SKM-1 treated with dmso at 0.1 percent for 144 hours (cell line): ENCODE results near the gene CD36.
"Not testable (repeated sequence)": the region's sequence is repeated elsewhere in the genome, so short reads cannot be mapped to it uniquely, and the experiment has no call there.

Experiments
- DNase-seq: peaks from one replicate; lab custom pipeline; 2025; ENCODE audit not compliant: unreplicated experiment; lab: John Stamatoyannopoulos, UW

Gene CD36

DNA sequence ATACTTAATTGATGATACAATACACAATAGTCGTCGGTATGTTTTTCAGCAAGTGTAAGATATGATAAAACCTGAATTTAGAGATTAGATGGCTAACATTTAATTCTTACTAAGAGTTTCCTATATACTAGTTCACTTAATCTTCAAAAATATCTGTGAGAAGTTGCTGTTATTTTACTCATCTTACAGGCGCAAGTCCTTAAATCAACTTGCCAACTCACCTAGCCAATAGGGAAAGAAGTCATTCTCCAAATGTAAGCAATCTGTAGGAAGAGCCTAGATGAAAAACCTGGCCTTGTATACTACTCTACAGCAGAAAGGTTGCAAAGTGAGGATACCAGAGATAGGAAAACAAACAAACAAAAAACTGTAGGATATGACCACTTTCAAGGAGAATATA, 10.6 kb downstream of the CD36 start:
- no peak for DNase-seq

DNA sequence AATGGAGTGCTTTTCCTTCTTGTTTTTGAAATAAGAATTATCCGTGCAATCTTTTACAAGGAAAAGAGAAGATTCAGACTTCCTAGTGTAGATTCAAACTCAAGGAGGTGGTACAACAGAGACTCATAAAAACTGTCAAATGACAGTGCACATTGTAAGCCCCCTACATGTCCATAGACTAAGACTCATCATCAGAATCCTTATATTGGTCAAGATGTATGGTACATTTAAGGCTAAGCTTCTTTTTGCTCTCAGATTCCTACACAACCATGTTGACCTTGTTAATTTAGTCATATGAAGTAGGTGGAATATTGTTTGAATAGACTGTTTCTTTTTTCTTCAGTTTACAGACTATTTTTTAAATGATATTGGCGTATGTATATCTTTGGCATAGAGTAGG, 11.6 kb downstream of the CD36 start:
- no peak for DNase-seq

GRCh38 chr7:80651471-80651870, 13.0 kb downstream of the CD36 start:
- no peak for DNase-seq

DNA sequence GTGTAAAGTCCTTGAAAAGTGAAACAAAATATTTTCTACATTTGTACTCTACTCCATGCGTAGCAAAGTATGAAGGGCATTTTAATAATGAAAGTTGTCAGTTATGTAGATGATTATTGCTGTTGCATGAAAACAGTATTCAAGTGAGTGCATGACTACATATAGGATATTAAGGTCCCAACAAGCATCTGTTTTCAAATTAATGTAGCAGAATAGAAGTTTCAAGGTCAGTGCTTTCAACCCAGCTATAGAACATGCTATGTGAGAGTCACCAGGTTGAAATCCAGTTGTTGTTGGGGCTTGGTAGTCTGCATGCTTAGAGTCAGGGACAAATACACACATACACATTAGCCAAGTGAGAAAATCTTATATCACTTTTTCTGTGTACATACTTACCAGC, 14.8 kb downstream of the CD36 start:
- no peak for DNase-seq

- no peak for DNase-seq
Measured at GRCh38 chr7:80654887-80655340, 16.5 kb downstream of the CD36 start.

- DNase-seq = no peak
Measured at GRCh38 chr7:80656029-80656428, 17.6 kb downstream of the CD36 start.

GRCh38 chr7:80659120-80660055, 20.9 kb downstream of the CD36 start:
- peak; percentile 40 for DNase-seq

GRCh38 chr7:80660939-80661338, 22.5 kb downstream of the CD36 start:
- DNase-seq = no peak

DNA sequence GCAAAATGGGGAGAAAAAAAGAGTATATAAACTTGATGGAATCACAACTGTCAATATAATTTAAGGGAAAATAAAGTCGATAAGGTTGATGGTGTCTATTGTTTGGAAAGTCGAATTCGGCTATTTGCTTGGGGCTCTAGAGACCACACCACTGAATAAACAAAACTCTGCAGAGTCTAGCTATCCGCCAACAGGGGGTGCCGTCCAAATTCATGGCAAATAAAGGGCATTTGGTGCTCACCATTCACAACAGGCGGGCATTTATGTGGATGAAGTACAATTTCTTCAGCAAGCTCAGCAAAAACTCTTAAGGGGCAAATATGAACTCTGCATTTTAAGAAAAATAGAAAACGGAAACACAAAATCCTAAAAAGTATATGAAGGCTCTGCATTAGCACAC, 23.3 kb downstream of the CD36 start:
- DNase-seq = no peak

- DNase-seq = no peak
Measured at GRCh38 chr7:80662252-80662651, 23.8 kb downstream of the CD36 start.

DNA sequence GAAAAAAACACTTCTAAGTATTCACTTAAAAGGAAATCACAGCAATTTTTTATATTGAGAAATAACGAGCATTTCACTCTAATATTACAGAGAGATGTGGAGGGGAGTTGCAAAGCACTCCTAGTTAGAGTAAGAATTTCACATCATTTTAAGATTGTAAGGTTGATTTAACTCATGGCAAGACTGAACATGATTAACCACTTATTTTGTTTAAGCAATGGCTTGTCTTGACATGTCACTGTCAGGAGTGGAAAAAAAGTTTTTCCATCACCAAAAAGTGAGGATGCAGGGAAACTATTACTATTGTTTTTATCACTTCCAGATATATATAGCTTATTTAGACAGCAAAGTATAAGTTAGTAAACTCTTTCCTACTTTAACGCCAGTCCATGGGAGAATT, 27.1 kb downstream of the CD36 start:
- DNase-seq = no peak

DNA sequence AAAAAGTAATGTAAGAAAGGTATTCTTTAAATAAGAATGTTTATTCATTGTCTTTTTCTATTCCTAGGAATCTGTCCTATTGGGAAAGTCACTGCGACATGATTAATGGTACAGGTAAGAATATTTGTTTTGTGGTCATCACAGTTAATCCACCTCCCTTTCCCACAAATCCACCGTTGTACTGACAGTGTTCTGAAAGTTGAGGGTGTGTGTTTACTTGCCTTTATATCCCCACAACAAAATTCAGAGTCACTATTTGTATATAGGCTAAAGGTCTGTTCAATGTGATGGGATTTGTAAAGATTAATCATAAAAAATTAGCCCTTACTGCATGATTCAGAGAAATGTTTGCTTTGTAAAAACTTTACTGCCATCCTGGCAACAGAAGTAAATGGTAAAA, 27.9 kb downstream of the CD36 start:
- DNase-seq = no peak

DNA sequence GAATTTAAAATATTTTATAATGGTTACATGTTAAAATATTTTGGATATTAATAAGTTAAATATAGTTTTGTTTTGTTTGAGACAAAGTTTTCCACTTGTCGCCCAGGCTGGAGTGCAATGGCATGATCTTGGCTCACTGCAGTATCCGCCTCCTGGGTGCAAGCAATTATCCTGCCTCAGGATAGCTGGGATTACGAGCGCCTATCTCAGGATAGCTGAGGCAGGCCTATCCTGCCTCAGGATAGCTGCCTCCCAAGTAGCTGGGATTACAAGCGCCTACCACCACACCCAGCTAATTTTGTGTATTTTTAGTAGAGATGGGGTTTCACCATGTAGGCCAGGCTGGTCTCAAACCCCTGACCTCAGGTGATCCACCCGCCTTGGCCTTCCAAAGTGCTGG, 30.9 kb downstream of the CD36 start:
- DNase-seq = not testable (repeated sequence)

- no peak for DNase-seq
Measured at GRCh38 chr7:80671744-80672143, 33.3 kb downstream of the CD36 start.

- DNase-seq = no peak
Measured at GRCh38 chr7:80675090-80675489, 36.6 kb downstream of the CD36 start.

DNA sequence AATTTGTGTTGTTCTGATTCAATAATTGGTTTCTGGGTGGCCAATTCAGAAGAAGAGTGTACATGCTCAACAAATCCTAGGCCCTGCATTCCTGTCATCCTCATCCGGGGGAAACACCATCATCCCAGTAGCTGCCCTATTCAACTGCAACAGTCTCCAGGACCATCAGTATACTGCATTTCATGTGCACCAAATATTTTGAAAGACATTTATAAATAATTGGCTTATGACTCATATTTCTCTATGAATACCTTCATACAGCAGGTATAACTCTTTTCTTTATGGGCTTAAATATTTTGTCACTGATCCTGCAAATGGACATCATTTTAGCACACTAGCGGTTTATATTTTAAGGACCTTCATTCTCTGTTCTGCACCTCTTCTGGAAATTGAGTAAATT, 38.0 kb downstream of the CD36 start:
- DNase-seq = no peak

DNA sequence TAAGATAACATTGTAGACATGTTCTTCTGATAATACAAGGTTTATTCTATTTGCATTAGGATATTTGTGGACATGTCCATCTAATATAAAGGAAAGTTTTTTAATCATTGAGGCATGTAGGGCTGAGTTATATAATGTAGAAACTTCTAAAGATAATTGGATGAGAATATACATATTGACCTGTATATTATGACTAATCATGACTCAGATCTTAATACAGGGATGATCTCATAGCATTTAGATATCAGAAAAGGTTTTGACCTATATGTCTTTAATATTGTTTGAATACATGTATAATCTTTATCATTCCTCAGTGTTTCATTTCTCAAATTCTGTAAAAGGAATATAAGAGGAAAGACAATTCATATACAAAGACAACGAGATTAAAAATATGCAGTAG, 39.2 kb downstream of the CD36 start:
- no peak for DNase-seq

GRCh38 chr7:80678707-80679106, 40.3 kb downstream of the CD36 start:
- DNase-seq = no peak

GRCh38 chr7:80679921-80680907, 41.8 kb downstream of the CD36 start:
- peak; percentile 68 for DNase-seq

DNA sequence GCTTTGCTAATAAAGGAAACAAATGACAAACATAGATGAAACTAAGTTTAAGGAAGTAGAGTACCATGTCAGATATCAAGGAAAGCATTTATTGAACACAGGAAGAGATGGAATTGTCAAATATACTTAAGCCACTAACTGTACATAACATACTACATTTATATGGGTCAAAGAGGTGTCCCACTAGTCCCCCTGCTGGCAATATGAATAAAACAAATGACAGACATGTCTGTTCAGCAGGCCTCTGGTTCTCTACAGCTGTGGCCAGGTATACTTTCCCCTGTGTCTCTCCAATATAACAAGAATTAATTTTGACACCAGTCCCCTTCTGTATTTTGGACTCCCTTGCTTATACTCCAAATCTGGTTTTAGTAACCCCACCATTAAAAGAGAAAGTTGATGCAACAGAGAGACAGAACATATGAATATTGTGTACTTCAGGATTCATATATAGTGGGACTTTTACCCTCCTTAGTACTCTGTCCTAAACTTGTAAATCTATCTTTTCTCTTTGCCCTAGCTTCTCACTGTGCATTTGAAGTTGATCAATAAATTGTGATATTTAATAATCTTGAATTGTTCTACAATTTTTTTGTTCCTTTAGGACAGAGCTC, 42.9 kb downstream of the CD36 start:
- DNase-seq = peak; percentile 39

DNA sequence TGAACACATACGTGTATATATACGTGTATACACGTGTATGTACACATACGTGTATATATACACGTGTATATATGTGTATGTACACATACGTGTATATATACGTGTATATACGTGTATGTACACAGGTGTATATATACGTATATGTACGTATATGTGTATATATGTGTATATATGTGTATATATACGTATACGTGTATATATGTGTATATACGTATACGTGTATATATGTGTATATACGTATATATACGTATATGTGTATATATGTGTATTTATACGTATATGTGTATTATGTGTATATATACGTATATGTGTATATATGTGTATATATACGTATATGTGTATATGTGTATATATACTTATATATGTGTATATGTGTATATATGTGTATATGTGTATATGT, 44.3 kb downstream of the CD36 start:
- DNase-seq = no peak
